ENCODE measurements around the gene SPACA1. TPM values are rescaled to one million over a fixed set of nuclear protein-coding genes. Genes with fewer than 3 reads are reported as not detected.
"Not testable (repeated sequence)": the region's sequence is repeated elsewhere in the genome, so short reads cannot be mapped to it uniquely, and the experiment has no call there.

Gene SPACA1
- not detected for total RNA-seq

- no peaks in the 10 kb centered on the region for H3K9me3 ChIP-seq
- no peak within 1 kb of the TSS for H3K4me3 ChIP-seq (replicated peaks in 1 of 3)
- H3K27me3 ChIP-seq, result no peaks in the 10 kb centered on the region
- H3K36me3 ChIP-seq, result no peaks in the 10 kb centered on the region
- no peak within 1 kb of the TSS for H3K27ac ChIP-seq
- no peaks in the 10 kb centered on the region for H3K4me1 ChIP-seq
- intact Hi-C loops (cut with DNase I), result no loop called here
- TF ChIP-seq POLR2A (IDR thresholded peaks at IDR 0.05) (no peak), CTCF (IDR thresholded peaks at IDR 0.05) (no peak)
- DNase-seq, result no peak
- WGBS, 2 donors, result 65 to 76% methylated on average over 40 to 42 of the region's 77 CpGs
Measured at GRCh38 chr6:88047510-88048150, at the start of gene SPACA1. Gene SPACA1, plus strand, starts transcription at chr6:88047841. Its CDS starts 65 bp downstream, at chr6:88047906.

GRCh38 chr6:88000713-88001112, 46.9 kb upstream of the SPACA1 start:
- WGBS, 2 donors, result 41 to 54% methylated on average over 1 of the region's 1 CpG
- Histone ChIP-seq H3K4me3 (replicated peaks in 1 of 3) (no peak overlapping the region), H3K27me3 (no peaks in the 10 kb centered on the region), H3K27ac (no peak overlapping the region), H3K9me3 (no peaks in the 10 kb centered on the region), H3K36me3 (no peaks in the 10 kb centered on the region), H3K4me1 (no peaks in the 10 kb centered on the region)
- TF ChIP-seq POLR2A (IDR thresholded peaks at IDR 0.05) (no peak), CTCF (IDR thresholded peaks at IDR 0.05) (no peak)
- DNase-seq, result no peak
- intact Hi-C loops (cut with DNase I), result no loop called here

DNA sequence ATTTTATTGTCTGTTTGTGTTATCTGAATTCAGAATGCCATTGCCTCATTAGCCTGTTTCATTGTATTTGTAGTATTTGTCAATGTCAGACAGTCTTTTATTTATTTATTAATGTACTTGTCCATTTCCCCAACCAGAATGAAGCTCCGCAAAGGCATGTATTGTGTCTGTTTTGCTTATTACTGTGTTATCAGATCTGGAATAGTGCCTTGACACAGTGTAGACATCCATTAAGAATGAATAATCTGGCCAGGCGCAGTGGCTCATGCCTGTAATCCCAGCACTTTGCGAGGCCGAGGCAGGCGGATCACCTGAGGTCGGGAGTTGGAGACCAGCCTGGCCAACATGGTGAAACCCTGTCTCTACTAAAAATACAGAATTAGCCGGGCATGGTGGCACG, 46.4 kb upstream of the SPACA1 start:
- H3K4me1 ChIP-seq; H3K27ac ChIP-seq; DNase-seq; H3K9me3 ChIP-seq; H3K4me3 ChIP-seq (replicated peaks in 1 of 3); intact Hi-C loops (cut with DNase I); H3K36me3 ChIP-seq; H3K27me3 ChIP-seq: not testable (repeated sequence)
- WGBS, 2 donors, result 90 to 95% methylated on average over 8 of the region's 8 CpGs

DNA sequence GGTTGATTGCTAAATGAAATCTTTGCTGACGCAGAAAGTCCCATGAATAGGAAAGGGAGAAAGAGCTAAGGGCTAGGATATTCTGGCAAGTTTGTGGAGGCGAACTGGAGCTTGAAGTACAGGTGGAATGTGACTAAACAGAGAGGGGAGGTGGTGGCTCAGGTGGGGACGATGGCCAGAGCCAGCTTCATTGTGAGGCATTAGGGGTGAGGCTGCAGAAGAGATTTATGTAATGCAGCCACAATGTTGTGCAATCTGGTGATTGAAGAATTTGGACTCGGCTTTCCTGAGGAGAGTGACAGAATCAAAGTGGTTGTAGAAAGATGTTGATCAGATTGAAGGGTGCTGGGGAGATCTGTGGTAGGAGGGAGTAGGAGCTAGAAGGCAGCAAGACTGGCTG, 42.9 kb upstream of the SPACA1 start:
- TF ChIP-seq CTCF (IDR thresholded peaks at IDR 0.05), result no peak
- no peaks in the 10 kb centered on the region for H3K4me1 ChIP-seq
- no peaks in the 10 kb centered on the region for H3K36me3 ChIP-seq
- 66 to 68% methylated on average over 4 of the region's 4 CpGs for WGBS, 2 donors
- H3K9me3 ChIP-seq, result no peaks in the 10 kb centered on the region
- DNase-seq, result no peak
- no peaks in the 10 kb centered on the region for H3K27me3 ChIP-seq
- H3K4me3 ChIP-seq (replicated peaks in 1 of 3), result no peak overlapping the region
- no peak overlapping the region for H3K27ac ChIP-seq
- intact Hi-C loops (cut with DNase I), result no loop called here

- no peaks in the 10 kb centered on the region for H3K4me1 ChIP-seq
- WGBS, 2 donors, result 77 to 78% methylated on average over 12 of the region's 12 CpGs
Measured at GRCh38 chr6:88006557-88006956, 41.1 kb upstream of the SPACA1 start.

More at GRCh38 chr6:88006557-88006956, 41.1 kb upstream of the SPACA1 start:
- intact Hi-C loops (cut with DNase I), result no loop called here
- H3K9me3 ChIP-seq, result no peaks in the 10 kb centered on the region
- H3K27me3 ChIP-seq, result no peaks in the 10 kb centered on the region
- H3K36me3 ChIP-seq, result no peaks in the 10 kb centered on the region
- no peak overlapping the region for H3K4me3 ChIP-seq (replicated peaks in 1 of 3)
- DNase-seq, result no peak
- no peak overlapping the region for H3K27ac ChIP-seq
- no peak for TF ChIP-seq POLR2A (IDR thresholded peaks at IDR 0.05)
- no peak for TF ChIP-seq CTCF (IDR thresholded peaks at IDR 0.05)
